G401.6 (cell line): ENCODE measurements around the gene S100A13.

Experiments
- FAIRE-seq: peaks from 2 replicates; lab custom pipeline; 2012; peaks lifted over from hg19 to GRCh38; lab: Jason Lieb, UNC

S100A13 gene

DNA sequence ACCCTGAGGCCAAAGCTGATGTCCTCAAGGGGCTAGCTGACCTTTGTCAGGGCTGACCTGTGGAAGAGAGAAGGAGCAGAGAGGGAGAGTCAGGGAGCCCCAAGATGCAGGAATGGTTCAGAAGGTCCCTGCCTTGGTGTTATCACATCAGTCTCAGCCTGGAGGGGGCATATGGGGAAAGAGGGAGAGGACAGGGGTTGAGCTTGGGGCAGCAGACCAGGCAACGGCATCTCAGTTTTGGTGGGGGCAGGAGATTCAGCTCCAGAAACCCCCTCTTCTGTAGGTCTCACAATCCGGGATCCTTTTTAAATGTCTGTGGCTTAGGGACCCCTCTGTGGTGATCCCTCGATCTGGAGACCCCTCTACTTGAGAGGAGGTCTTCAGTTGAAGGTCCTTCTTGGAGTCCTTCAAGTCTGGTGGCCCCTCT is 815 bp downstream of the S100A13 start:
- FAIRE-seq = no peak

DNA sequence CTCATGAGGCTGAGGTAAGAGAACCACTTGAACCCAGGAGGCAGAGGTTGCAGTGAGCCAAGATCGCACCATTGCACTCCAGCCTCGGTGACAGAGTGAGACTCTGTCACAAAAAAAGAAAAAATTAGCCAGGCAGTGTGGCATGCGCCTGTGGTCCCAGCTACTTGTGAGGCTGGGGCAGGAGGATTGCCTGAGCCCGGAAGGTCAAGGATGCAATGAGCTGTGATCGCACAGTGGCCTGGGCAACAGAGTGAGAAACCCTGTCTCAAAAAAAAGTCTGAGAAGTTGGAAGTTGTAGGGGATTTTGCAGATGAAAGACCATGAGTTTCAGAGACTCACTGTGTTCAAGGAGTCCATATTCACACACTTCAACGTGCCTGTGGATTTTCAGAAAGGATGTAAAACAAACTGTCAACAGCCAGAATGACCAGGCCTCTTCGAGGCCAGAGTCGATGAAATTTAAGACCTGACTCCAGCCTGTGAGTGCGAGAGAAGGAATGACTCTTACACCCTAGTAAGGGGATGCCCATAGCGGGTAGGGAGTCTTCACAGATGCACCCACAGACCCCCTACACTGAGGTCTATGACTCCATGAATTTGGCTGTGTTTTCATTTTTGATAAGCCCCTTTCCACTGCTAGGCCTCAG is 2.2 kb downstream of the S100A13 start:
- FAIRE-seq = no peak

DNA sequence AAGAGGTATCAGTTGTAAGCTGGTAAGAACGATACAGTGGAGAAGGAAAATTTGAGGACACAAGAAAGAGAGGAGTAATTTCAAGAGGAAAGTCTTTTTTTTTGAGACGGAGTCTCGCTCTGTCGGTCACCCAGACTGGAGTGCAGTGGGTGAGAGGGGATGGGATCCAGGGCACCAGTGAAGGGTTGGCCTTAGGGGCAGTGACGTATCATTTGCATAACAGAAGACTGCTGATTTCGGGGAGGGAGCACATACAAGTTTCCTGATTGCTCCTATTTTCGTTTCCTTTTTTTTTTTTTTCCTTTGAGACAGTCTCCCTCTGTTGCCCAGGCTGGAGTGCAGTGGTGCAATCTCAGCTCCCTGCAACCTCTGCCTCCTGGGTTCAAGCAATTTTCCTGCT is 4.2 kb downstream of the S100A13 start:
- no peak for FAIRE-seq

DNA sequence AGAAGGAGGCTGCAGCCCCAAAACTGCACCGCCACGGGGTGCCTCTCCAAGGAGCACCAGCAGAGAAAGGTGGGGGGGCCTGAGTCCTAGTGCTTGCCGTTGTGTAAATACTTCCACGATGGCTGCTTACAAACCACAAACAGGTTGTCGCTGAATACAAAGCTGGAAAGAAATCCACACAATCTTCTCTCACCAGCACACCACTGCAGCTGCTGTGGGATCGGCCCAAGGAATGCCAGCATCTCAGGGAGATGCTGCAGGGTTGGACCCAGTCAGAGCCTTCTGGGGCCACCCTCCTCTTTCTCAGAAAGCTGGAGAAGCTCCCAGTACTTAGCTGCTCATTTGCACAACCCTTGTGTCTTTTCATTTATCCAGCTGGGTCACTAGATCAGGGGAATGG is 8.1 kb downstream of the S100A13 start:
- no peak for FAIRE-seq

DNA sequence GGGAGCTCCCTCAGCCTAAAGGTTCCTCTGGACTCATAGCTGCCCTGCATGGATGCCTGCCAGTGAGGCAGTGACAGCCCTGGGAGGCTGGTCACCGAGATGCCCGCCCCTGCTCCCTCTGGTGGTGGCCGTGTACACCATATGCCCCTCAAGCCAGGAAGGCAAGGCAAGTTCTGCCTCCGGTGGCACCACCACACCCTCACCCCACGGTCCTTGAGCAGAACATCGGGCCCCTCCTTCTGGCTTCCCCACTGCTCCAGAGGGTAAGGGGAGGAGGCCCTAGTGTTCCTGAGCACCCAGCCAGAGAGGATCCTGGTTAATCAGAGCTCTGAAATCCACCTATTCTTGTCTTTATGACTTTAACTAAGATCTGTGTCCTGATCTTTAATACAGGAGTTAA is 9.6 kb downstream of the S100A13 start:
- no peak for FAIRE-seq

DNA sequence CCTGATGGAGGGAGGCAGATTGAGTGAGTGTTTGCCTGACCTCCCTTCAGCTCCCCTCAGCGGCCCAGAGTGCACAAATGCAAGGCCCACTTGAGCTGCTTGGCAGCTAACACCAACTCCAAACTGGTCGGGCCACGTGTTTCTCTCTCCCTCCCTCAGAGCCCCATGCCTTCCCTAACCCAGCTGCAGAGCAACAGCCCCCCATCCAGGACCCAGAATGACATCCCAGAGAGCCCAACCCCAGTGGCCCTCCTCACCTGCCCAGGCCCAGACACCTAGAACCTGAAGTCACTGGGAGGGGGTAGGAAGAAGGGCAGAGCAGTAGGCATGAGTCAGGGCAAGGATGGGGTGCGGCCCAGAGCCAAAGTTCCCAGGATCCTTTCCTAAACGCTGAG is 10.4 kb downstream of the S100A13 start:
- no peak for FAIRE-seq

DNA sequence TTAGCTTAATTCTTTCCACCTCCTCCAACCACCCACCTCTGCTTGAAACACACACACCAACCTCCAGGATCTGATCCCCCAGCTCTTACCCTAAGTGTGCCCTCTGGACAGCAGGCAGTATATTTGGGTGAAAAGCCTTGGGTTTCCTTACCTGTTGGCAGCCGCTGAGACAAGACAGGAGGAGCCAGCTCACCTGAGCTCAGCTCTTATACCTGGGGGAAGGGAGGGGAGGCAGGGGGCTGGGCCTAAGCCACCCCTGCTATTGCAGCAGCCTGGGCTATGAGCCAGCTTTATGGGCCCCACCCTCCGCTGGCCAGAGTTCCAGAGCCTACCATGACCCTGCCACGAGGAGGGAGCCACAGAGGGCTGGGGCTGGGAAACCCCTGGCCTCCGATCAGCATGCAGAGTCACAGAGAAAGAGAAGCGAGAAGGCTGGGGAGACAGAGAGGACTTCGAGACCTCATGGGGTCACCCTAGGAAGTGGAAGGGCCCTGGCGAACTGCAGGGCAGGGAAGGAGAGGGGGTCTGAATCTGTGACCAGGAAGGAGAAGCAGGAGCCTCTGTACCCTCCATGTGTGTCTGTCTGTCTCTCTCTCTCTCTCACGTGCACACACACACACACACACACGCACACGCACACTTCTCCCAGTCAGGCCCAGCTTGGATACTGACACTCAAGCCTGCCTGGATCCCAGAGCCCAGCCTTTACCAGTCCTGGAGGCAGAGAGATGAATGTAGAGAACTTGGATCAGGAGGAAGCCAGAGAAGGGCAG is 11.0 kb downstream of the S100A13 start, which contains the start of gene S100A14:
Gene S100A14 (minus strand): TSS at position 182 of the 773 bp plus-strand sequence. CDS start 467 bp downstream, outside the sequence.
- FAIRE-seq = no peak

DNA sequence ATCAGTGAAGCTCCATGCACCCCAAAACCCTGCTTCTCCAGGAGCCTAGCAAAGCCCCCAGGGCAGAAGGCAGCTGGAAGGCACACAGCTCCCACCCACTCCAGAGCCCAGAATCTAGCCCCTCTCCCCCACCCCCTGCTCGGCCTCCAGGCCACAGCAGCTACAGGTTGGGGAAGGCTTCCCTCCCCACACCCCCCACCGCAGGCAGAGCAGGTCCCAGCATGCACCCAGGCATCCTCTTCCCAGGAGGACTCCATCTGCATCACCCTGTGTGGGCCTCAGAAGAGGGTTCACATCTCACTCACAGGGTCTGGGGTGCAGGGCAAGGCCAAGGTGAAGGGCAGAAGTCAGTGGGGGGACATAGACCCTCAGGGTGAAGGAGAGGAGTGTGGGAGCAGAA is 11.9 kb downstream of the S100A13 start:
- FAIRE-seq = no peak

DNA sequence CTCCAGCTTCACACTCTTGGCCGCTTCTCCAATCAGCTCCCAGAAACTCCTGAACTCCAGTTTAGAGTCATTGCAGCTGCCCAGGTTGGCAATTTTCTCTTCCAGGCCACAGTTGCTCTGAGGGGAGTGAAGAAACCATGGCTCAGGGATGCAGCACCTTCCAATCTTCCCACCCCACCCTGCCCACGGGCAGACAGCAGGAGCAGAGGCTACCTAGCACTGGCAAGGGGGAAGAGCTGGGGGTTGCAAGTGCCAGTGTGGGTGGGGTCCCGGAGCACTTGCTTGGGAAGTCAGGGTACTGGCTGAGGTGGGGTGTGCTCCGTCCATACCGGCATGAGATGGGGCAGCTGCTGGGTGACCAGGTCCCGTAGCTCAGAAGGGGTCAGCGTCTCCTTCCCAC is 12.4 kb downstream of the S100A13 start:
- no peak for FAIRE-seq

DNA sequence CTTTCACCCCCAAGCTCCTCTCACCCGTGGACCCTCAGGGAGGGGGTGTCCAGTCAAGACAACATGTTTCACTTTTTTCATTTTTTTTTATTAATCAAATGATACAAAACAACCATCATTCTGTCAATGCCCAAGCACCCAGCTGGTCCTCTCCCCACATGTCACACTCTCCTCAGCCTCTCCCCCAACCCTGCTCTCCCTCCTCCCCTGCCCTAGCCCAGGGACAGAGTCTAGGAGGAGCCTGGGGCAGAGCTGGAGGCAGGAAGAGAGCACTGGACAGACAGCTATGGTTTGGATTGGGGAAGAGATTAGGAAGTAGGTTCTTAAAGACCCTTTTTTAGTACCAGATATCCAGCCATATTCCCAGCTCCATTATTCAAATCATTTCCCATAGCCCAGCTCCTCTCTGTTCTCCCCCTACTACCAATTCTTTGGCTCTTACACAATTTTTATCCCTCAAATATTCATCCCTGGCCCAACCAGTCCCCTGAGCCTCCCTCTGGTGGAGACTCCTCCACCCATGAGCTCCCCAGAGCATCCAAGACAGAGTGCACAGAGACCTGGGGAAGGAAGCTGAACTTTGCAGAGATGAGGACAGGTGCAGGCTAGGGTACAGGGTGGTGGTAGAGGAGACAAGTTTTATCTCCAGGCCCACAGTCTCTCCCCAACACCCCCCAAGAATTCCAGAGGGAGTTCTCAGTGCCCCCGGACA is 13.0 kb downstream of the S100A13 start:
- FAIRE-seq = no peak

DNA sequence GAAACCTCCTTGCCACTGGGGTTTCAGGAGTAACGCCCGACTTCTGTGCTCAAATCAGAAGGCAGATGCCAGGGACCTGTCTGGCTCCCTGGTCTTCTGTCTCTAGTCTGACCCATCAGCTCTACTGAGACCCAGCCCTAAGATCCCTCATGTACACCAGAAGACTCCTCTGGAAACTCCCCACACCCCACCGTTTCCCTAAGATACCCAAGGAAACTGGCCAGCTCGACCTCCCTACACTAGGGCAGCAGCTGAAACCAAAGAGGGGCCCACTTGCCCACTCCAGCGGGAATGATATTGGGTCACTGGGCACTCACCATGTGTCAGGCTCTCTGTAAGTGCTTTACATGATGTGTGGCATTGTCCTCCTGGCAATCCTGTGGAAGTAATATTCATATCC is 13.9 kb downstream of the S100A13 start:
- no peak for FAIRE-seq

DNA sequence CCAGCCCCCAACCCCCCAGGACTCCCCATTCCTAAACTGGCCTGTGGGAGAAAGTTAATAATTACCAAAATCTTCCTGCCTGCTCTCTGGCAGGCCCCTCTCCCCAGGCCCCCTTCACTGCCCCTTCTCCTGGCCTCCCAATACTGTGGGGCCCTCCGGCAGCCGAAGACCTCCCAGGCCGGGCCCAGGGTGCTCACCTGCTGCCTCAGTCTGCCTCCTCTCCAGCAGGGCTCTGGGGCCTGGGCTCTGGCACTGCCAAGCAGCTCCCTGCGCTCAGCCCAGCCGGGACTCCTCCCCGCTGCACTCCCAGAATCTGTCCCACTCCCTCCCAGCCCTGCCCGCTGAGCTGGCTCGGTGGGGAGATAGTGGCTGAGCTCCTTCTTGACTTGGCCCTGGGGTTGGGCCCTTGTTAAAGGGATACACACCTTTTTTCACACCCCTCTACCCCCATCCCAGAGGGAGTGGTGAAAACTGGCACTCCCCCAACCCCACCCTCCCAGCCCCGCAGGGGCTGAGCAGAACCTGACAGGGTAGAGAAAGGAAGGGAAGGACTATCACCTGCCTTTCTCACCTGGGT is 14.5 kb downstream of the S100A13 start, which contains the start of gene S100A16:
Gene S100A16 (minus strand): TSS at position 383 of the 577 bp plus-strand sequence. CDS start 4,986 bp downstream, outside the sequence.
- FAIRE-seq = no peak

DNA sequence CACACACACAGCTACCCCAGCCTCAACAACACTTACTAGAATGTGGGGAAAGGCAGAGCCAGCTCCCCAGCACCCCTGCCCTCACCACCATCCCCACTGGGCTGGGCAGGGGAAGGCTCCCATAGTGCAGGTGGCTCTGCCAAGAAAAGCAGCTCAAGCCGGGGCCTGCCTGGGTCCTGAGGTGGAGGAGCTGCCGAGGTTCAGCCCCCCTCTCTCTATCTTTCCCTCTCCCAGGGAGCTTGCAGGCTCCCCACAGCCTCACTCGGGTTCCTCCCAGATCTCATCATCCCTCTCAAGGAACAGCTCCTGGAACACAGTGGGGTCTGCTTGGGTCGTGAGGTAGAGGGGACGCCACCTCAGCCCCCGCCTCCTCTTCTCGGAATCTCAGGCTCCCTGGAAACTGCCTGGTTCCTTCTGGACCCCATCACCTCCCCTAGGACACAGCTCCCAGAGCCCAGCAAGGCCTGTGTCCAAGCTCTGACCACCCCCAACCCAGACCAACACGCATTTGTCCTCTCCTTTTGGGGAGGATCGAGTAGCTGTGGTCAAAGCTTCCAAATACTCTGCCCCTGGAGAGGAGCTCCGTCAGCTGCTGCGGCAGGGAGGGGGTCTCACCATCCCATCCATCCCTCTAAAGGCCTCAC is 15.1 kb downstream of the S100A13 start:
- no peak for FAIRE-seq

DNA sequence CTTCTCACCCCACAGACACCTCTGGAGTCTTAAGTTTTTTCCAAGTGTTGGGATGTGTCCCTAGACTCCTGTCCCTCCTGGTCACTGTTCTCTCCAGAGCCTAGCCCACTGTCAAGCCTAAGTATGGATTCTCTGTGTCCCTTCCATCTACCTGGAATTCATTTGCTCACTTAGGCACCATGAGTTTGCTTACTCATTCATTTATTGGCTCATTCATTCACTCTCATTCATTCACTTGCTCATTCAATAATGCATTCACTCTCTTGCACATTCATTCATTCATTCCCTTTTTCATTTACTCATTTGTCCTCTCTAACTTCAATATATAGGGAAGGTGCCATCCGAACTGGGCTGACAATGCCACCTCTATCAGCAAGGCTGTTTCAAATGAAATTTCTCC is 15.9 kb downstream of the S100A13 start:
- FAIRE-seq = no peak

DNA sequence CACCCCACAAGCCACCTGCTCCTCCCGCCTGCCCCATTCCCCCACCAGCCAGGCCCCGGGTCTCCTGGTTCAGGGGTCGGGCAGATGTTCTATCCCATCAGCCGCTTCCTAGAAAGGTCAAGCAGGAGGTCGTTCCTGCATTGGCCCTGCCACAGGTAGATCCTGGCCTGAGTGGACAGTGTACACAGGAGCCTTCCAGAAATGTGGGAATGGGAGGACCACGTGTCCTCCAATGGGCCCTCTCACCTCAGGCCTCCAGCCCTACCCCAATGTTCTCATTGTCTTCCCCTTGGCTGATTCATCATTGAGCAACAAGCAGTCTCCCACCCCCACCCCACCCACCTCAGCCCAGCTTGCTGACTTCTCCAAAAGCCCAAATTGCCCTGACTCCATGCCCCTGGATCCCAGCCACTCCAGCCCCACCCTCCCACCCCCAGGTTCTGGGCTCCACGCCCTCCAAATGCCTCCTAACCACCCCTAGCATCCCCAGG is 16.4 kb downstream of the S100A13 start:
- no peak for FAIRE-seq

DNA sequence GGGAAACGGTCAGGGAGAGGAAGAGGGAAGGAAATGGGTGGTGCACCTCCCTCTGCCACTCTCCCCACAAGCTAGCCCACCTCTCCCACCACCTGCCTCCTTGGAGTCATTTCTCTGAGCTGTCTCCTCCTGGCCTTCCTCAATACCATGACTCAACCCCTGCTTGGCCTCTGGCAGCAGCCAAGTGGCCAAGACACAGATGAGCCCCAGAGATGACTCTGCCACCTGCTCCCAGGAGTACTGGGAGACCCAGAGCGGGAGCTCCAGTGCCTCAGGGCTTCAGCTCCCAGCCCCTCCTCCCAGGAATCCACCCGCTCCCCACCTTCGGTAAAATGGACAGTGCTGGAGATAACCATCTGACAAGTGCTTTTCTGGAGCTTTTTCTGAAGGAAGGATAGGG is 17.0 kb downstream of the S100A13 start:
- no peak for FAIRE-seq

DNA sequence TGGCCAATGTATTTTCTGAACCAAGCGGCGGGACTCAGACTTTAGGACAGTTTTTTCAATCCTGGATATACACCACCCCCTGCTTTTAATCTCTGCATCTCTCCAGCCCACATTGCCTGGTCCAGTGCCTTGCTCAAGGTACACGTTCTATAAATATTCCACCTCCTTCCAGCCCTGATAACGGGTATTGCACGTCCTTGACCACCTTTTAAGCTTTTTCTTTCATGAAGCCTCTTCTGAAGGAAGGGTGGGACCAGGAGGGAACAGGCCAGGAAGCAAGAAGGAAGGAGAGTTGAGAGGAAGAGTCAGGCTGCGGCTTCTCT is 17.8 kb downstream of the S100A13 start:
- no peak for FAIRE-seq

DNA sequence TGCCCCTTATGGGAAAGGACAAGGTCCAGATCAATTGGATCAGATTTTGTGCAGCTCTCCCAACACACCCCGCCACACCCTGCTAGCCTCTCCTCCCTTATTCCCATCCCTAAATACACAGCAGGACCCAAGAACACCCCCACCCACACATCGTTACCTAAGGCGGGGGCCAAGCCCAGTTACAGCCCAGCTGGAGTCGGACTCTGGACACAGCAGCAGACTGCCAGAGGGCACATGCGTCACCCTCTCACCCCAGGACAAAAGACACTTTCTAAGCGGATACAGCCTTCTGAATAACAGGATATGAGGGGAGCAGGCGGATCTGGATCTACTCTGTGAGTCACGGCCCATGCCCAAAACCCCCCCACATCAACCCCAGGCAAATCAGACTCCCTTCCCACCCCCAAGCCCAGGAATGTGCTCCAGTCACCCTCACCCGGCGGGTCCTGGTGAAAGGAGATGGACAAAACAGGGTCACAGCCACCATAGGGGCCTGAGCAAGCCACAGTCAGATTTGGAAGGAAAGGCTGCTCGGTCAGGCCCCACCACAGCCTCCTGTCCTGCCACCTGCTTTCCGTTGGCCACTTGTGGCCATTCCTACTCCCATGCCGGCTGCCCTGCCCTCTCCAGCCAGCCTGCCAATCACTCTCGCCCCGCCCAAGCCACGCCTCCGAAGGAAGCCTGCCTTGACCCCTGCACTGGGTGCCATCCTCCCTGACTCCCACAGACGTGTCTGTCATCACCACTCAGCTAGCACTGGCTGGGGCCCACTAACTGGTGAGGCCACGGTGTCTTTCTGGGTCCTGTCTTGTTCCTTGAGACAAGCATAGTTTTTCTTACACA is 18.3 kb downstream of the S100A13 start:
- no peak for FAIRE-seq

DNA sequence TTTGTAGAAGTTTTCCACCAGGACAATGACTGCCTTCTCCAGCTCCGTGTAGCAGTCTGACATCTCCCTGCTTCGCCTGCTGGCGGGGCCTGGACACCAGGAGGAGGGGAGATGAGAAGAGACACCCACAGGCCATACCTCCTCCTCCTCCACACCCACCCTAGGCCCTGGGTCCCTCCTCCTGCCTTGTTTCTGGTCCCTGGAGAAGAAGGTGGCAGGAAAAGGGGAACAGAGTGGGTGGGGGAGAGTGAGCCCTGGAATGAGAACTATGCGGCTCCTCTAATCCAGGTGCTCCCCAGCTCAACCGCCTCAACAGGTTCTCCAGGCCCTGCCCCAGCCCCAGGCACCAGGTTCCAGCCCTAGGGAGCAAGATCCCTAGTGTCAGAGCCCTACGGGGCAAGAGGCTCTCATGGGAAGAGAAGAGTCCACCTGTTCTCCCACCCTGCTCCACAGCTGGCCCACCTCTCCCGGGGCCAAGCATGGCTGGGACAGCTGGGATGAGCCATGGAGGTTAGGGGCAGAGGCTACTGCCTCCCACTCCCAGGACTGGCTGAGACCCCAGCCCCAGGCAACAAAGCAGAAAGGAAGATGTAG is 19.1 kb downstream of the S100A13 start:
- no peak for FAIRE-seq

DNA sequence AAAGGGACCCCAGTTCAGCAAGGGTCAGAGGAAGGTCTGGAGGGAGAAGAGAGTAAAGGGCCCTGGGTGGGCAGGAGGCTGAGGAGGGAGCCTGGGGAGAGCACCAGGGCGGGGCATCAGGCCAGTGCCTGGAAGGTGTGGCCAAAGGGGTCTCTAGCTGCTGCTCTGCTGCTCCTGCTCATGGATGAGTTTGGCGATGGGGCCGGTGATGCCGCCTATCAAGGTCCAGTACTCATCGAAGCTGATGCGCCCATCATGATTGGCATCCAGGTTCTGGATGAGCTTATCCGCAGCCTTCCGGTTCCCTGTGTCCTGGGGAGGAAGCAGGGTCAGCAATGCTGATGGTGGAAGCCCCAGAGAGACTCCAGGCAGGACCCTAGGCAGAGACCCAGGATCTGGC is 19.9 kb downstream of the S100A13 start:
- no peak for FAIRE-seq

DNA sequence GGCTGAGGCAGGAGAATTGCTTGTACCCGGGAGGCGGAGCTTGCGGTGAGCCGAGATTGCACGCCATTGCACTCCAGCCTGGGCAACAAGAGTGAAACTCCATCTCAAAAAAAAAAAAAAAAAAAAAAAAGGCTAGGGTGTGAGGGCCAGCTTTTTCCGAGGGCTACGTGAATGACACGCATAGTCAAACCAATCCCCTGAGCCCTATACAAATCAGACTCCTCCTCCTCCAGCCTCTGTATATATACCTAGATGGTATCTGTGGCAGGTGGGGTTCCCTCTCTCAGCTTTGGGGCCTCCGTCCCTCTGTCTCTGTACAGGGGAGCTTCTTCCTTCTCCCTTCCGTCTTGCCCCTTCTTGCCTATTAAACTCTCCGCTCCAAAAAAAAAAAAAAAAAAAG is 21.1 kb downstream of the S100A13 start:
- no peak for FAIRE-seq
